GM21381 (cell line): ENCODE measurements around the gene SFSWAP.

Experiments used
- ATAC-seq: cut with Tn5 transposase; IDR thresholded peaks from one replicate; pipeline ENCODE4 v1.9.1; 2021; ENCODE audit warnings: mild to moderate bottlenecking, moderate library complexity; ENCODE audit not compliant: unreplicated experiment

The SFSWAP gene

DNA sequence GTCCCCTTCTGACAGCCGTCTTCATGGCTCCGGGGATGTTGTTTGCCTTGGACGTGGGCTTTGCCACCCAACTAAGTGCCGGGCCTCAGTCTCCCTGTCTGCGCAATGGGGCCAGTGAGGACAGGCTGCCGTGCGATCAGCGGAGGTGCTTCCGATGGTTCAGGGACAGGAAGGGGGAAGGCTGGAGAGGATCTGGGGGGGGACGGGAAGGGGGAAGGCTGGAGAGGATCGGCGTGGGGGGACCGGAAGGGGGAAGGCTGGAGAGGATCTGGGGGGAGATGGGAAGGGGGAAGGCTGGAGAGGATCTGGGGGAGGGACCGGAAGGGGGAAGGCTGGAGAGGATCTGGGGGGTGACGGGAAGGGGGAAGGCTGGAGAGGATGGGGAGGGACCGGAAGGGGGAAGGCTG is 120.7 kb downstream of the SFSWAP start:
- no peak for ATAC-seq

DNA sequence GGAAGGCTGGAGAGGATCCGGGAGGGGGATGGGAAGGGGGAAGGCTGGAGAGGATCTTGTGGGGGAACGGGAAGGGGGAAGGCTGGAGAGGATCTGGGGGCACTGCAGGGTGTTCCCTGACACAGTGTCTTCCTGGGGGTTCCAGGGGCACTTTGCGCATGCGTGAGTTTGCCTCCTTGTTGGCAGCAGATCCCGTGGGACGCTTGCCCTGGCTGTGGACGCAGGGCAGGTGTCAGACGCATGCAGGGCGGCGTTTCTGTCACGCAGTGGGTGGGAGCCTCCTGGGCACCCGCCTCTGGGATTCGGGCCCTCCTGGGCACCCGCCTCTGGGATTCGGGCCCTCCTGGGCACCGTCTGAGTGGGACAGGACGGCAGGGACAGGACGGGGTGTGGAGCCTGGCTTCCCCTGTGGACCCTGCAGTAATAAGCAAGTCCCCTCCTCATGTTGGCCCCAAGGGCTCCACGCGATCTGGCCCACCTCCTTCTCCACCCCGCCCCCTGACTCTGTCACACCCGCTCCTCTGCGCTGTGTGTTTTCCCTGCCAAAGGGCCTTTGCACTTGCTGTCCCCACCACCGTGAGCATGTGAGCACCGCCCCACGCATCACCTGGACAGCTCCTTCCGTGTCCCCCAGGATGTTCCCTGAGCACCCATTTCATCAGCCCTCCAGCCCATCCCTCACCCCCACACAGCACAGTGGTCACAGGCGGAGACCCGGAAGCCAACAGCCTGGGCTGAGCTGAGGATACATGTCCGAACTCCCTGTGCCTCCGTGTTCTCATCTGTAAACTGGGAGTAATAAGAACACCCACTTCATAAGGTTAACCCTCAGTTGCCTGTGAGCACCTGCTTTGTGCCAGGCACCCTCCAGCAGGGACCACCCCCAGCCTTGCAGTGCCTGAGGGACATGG is 121.7 kb downstream of the SFSWAP start:
- no peak for ATAC-seq

DNA sequence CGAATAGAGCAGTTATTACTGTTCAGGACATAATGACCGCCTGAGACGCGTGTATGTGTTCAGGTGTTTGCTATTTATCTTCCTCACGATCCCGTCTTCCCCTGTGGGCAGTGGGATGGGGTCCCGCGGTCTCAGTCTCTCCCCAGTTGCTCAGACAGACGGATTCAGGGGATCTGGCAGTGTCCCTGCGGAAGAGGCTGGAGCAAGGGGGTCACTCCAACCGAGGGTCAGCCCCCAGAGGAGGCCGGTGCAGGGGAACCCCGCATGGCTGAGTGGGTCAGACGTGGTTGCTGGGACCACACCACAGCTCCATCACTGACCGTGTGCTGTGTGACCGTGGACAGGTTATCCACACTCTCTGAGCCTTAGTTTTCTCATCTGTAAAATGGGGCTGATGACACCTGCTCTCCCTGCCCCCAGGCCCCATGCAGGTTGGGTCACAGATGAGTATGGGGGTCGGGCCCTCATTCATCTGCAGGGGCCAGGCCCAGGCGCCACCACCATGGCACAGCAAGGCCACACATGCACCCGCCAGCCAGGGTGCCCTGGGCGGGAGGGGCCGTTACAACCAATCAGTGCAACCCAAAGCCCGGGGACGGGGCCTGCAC is 122.5 kb downstream of the SFSWAP start:
- no peak for ATAC-seq

DNA sequence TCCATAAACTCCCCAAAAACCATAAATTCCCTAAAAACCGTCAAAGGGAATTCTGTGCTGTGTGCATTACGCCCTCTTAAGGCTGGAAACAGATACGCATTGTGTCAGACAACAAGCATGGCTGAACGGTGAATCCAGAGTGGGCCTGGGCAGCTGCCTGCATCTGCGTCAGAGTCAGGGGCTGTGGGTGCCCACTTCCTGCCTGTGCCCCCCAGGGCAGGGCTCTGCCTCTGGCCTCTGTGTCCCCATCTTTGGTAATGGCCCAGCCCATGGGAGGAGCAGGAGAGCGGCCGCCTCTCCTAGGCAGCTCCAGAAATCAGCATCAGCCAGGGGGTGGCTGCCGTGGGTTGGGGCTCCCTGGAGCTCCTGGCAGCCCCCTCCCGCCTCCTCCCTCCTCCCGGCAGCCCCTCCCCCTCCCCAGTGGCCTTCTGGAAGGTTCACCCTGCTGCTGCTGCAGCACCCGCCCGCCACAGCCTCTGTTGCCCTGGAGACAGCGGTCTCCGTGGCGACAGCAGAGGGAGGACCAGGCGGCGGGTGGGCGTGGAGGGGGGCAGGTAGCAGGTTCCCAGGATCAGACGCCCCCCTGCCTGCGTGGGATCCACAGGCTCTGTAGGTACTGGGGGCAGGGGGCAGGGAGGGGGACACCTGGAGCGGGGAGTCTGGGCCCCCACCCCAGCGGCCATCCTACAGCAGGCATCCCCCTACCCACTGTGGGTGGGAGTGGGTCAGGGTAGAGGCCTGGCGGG is 123.2 kb downstream of the SFSWAP start:
- no peak for ATAC-seq

DNA sequence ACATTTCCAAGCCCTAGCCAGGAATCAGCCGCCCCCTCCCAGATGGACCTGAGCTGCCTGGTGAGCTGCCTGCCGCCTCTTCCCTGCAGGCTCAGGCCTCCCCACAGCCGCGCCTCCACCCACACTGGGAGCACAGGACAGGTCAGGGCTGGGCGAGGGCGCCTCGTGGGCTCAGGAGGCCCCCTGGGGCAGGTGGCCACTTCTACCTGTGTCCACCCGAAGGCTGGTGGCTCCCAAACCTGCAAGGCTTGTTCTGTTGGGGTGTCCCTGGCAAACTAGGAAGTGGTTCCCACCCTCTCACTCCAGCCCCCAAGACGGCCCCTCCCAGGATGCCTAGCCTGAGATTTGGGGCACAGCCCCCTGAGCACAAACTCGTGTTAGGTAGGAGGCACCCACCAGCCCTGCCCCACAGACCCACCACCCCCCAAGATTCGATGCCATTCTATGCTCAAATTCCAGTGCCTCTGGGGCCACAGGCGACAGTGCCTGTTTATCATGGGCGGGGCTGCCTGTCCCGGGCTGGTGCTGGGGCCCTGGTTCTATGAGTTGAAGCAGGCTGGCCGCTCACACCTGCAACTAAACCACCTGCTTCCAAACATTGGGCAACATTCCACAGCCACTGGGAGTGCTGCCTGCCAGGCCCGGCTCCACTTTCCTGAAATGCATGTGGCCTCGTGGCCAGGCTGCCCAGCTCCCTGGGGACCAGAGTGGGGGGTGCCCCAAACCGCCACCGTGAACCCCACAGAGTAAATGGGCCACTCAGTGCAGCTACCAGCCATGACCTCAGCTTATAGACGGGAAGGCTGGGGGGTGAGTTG is 124.1 kb downstream of the SFSWAP start:
- no peak for ATAC-seq

DNA sequence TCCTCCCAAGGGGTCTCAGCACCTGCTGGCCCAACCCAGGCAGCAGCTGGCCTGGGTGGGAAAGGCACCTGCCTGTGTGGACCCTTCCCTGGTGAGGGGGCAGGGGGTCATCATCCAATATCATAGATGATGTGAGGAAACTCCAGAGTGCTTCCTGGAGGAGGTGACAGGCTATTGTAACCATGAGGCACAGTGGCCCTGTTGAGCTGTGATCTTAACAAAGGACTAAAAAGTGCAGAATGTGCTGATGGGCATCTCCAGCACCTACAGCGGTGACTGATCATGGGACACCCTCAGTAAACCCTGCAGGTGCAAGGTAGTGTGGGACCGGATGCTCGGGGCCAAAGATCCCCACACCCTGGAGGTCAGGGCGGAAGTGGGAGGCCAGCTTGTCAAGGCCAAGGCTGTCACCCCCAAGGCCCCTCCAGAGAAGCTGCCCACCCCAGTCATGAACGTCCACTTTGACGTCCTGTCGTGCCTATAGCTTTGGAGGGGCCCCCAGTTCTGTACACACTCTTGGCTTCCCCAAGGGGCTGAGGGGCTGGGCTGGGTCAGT is 124.8 kb downstream of the SFSWAP start:
- ATAC-seq = no peak

DNA sequence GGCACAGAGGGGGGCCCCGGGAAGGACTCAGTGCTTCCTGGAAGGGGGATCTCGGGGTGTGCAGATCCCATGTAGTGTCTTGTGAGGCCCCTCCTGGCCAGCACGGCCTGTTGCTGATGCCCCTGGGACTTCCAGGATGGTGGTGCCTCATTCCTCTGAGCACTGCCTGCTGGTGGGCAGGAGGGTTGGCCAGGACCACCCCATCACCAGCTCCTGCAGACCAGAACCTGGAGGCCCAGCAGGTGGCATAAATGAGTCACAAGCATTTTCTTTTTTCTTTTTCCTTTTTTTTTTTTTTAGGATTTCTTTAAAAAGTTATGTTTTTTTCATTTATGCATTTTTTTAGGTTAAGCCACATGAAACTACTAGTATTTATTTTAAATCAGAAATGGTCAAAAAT is 125.3 kb downstream of the SFSWAP start:
- no peak for ATAC-seq

DNA sequence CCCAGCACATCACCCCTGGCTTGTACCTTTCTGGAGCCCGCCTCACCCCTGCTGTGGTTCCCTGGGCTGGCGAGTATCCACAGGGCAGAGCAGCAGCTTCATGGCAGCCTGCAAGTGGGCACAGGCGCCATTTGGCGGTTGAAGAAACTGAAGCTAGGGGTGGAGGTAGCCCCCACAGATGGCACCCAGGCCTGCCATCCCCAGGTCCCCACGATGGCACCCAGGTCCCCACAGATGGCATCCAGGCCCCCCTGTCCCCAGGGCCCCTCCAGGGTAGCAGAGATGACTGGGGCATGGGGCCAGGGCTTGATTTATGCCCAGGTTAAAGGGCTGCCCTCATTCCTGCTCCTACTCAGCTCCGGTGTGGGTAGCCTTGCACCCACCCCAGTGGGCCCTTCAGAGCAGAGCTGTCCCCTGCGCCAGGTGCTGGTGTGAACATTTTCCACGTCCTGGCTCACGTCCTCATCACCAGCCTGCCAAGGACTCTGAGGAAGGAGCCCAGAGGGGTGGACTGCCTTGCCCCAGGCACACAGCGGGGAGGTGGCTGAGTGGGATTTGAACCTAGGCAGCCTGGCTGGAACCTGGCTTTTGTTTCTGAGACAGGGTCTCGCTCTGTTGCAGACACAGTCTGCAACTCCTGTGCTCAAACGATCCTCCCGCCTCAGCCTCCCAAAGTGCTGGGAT is 126.0 kb downstream of the SFSWAP start:
- ATAC-seq = no peak

DNA sequence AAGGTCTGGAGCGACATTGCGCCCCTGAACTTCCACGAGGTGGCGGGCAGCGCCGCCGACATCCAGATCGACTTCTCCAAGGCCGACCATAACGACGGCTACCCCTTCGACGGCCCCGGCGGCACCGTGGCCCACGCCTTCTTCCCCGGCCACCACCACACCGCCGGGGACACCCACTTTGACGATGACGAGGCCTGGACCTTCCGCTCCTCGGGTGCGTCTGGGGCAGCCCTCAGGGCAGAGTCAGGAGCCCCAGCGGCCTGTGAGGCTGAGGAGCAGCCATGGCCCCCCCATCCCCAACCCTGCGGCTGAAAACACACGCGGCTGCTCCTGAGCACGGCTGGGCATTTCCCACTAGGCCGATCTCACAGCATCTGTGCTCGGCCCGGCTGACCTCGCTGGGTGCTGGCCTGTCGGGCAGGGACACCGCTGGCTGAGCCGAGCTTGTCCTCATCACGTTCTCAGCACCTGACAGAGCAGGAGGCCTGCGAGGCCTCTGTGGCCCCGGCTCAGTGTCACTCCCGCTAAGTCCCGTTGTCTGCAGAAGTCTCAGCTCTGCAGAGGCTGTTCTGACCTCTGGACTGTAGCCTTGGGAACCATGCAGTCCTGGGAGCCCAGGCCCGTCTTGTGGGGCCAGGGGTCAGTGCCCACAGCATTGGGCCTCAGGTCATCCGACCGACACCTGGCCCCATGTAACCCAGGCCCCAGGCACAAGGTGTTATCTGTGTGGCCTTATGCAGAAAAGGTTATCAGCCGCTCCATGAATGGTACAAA is 129.9 kb downstream of the SFSWAP start:
- ATAC-seq = no peak

DNA sequence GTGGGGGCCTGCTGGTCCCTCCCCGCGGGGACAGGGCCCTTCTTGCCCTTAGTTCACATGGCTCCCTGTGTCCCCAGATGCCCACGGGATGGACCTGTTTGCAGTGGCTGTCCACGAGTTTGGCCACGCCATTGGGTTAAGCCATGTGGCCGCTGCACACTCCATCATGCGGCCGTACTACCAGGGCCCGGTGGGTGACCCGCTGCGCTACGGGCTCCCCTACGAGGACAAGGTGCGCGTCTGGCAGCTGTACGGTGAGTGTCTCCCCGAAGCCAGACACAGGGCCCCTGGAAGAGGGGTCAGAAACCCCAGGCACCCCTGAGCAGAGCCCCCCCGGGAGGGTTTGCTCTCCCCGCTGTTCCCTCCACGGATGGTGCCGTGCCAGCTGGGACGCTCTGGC is 130.7 kb downstream of the SFSWAP start:
- no peak for ATAC-seq

DNA sequence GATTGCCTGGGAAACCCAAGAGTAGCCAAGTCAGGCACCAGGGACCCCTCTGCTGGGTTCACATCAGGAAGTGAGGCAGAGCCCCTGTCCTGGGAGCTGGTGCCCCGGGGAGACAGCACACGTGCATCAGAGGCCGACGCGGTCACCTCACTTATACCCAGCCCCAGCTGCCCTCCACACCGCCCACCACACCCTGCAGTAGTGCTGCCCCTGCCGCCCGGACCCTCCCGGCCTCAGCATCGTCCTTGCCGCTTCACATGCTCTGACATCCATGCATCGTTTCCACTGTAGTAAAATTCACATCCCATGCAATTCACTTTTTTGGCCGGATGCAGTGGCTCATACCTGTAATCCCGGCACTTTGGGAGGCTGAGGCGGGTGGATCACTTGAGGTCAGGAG is 131.3 kb downstream of the SFSWAP start:
- no peak for ATAC-seq

DNA sequence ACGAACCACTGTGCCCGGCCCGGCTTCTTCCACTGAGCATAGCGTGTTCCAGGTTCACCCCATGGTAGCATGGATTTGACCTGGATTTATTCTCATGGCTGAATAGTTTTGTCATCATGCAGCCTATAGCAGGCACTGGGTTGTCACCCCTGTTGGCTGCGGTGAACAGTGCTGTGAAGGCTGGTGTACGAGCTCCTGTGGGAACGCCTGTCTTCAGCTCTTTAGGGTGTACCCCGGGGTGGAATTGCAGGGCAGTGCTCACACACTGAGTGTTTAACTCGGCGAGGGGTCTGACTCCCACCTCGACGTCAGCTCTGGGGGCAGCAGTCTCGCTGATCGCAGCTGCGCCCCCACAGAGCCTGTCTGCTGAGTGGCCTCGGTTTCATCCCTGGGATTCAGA is 132.6 kb downstream of the SFSWAP start:
- no peak for ATAC-seq

DNA sequence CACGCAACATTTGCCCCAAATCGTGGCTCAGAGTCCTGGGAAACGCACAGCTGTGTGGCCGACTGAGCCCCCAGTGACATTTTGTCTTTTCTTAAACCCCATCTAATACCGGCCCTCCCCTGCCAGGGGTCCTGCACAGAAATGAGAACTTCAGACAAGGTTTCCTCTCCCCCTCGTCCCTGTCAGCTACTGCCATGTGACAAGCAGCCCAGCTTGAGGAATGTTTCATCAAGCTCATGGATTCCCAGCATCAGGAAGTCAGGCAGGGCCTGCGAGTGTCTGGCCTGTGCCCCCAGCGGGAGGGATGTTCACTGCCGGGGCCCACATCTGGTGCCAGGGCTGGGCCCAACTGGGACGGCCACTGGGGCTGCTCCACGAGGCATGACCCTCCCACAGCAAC is 133.2 kb downstream of the SFSWAP start:
- ATAC-seq = no peak

DNA sequence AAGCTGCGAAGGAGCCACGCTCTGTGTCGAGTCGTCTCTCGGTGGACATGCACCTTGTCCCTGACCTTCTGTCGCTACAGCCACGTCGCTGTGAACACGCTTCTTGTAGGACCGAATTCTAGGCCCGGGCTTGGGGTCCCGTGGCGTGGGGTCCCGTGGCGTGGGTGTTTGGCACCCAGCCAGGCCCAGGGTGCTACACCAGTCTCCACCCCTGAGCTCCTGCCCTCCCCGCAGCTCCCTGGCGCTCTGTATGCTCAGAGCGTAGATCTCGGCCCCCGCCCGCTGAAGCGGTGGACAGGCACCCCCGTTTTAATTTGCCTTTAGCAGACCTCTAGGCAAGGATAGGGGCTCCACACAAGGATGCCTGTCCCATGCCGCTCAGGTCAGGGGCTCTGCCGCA is 133.8 kb downstream of the SFSWAP start:
- no peak for ATAC-seq

DNA sequence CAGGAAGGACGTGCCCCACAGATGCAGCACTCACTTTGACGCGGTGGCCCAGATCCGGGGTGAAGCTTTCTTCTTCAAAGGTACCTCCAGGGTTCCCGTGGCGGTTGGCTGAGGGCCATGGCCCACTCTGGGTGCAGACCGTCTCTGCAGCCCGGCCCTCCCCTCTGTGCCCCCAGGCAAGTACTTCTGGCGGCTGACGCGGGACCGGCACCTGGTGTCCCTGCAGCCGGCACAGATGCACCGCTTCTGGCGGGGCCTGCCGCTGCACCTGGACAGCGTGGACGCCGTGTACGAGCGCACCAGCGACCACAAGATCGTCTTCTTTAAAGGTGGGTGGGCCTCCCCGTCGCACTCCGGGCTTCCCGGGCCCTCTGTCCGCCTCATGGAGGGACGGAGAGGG is 134.2 kb downstream of the SFSWAP start:
- no peak for ATAC-seq

DNA sequence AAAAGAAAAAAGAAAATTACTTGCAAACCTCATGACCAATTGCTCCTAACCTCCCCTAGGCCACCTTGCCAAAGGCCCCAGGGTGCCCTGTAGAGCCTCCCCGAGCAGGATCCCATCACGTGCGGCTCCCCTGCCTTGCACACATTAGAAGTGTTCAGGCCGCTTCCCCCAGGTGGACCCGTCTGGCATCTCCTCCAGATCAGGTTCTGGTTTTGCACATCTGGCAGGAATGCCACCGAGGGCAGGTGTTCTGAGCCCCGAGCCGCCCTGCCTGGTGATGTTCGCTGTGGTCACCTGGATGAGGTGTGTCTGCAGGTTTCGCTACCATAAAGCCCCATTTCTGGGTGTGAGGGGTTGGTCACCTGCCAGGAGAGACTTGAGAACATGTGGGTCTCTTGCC is 136.6 kb downstream of the SFSWAP start:
- ATAC-seq = no peak

DNA sequence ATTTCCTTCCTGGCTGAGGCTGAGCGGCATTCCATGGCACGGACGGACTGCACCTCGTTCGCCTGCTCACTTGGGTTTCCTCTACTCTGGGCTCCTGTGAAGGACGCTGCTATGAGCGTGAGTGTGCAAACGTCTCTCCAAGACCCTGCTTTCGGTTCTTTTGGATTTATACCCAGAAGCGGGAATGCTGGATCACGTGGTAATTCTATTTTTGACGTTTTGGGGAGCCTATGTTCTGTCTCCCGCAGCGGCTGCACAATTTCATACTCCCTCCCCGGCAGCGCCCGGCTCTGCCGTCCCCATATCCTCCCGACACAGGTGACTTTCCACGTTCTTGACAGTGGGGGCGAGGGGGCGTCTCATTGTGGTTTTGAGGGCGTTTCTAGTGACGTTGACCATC is 137.9 kb downstream of the SFSWAP start:
- ATAC-seq = no peak
